HEK293 (cell line): ENCODE results near the gene MLH3.

Experiments
- BCL11A ChIP-seq: fragments of 450-650 bp; formaldehyde crosslinking; IDR thresholded peaks from 2 replicates; pipeline ENCODE4 v1.5.1; 2016; ENCODE audit warnings: low read depth, missing biosample characterization, missing genetic modification characterization
- CTCF ChIP-seq: fragments of 450-650 bp; formaldehyde crosslinking; IDR thresholded peaks from 2 replicates; pipeline ENCODE4 v1.5.1; 2016; ENCODE audit warnings: missing biosample characterization, missing genetic modification characterization
- PRDM10 ChIP-seq: fragments of 450-650 bp; formaldehyde crosslinking; IDR thresholded peaks from 2 replicates; pipeline ENCODE4 v1.5.1; 2016; ENCODE audit warnings: missing biosample characterization, missing genetic modification characterization
- REST ChIP-seq: fragments of 450-650 bp; formaldehyde crosslinking; IDR thresholded peaks from 2 replicates; pipeline ENCODE4 v1.5.1; 2016; ENCODE audit warnings: missing biosample characterization, missing genetic modification characterization
- TCF7L2 ChIP-seq: IDR thresholded peaks from 2 replicates; pipeline ENCODE4 v1.6.1; 2011; ENCODE audit warnings: low read depth, mild to moderate bottlenecking, inconsistent platforms, low read length, moderate library complexity, borderline replicate concordance
- ZBTB6 ChIP-seq: fragments of 450-650 bp; formaldehyde crosslinking; IDR thresholded peaks from 2 replicates; pipeline ENCODE4 v1.5.1; 2017; ENCODE audit warnings: missing biosample characterization, missing genetic modification characterization
- ZNF133 ChIP-seq: fragments of 450-650 bp; formaldehyde crosslinking; IDR thresholded peaks from 2 replicates; pipeline ENCODE4 v1.5.1; 2016; ENCODE audit warnings: missing biosample characterization, missing genetic modification characterization
- ZNF274 ChIP-seq, 2 experiments: fragments of 200-500 bp in 1 of 2; fragments of 450-650 bp in 1 of 2; sonication (Bioruptor generic) in 1 of 2; formaldehyde crosslinking in 1 of 2; IDR thresholded peaks; 2 replicates each; pipeline versions ENCODE4 v1.5.1 to v1.6.1; 2014 to 2016; ENCODE audit warnings: borderline replicate concordance in 1 of 2, inconsistent platforms in 1 of 2, low read length in 1 of 2, missing biosample characterization in 1 of 2, missing genetic modification characterization in 1 of 2
- ZNF513 ChIP-seq: fragments of 450-650 bp; IDR thresholded peaks from 2 replicates; pipeline ENCODE4 v1.5.1; 2018; ENCODE audit warnings: missing biosample characterization, missing genetic modification characterization
- ZNF639 ChIP-seq: fragments of 450-650 bp; formaldehyde crosslinking; IDR thresholded peaks from 2 replicates; pipeline ENCODE4 v1.5.1; 2016; ENCODE audit warnings: missing biosample characterization, missing genetic modification characterization
- ZNF654 ChIP-seq: fragments of 450-650 bp; formaldehyde crosslinking; IDR thresholded peaks from 2 replicates; pipeline ENCODE4 v1.5.1; 2016; ENCODE audit warnings: low read depth, missing biosample characterization, missing genetic modification characterization
- ZNF664 ChIP-seq: fragments of 450-650 bp; formaldehyde crosslinking; IDR thresholded peaks from 2 replicates; pipeline ENCODE4 v1.5.1; 2016; ENCODE audit warnings: missing biosample characterization, missing genetic modification characterization
- ZNF791 ChIP-seq: fragments of 450-650 bp; formaldehyde crosslinking; IDR thresholded peaks from 2 replicates; pipeline ENCODE4 v1.5.1; 2016; ENCODE audit warnings: missing biosample characterization, missing genetic modification characterization
- ZSCAN5A ChIP-seq: fragments of 450-650 bp; formaldehyde crosslinking; IDR thresholded peaks from 2 replicates; pipeline ENCODE4 v1.5.1; 2016; ENCODE audit warnings: missing biosample characterization, missing genetic modification characterization

GRCh38 chr14:75030147-75030546 lies 21.1 kb downstream of the MLH3 start:
- TF ChIP-seq CTCF (tag by site-specific recombination) (no peak), TCF7L2 (no peak), ZNF654 (tag by site-specific recombination) (no peak), ZNF513 (tag by site-specific recombination) (no peak), ZSCAN5A (no peak), ZNF664 (no peak), ZNF791 (tag by site-specific recombination) (no peak), BCL11A (tag by site-specific recombination) (no peak), ZNF639 (no peak), ZBTB6 (tag by site-specific recombination) (no peak), ZNF274 (IDR thresholded peaks at IDR 0.05; ENCODE audit: low read length) (no peak), ZNF274 (tag by site-specific recombination; IDR thresholded peaks at IDR 0.05; ENCODE audit: borderline replicate concordance) (no peak), PRDM10 (tag by site-specific recombination) (no peak), ZNF133 (tag by site-specific recombination) (no peak), REST (tag by site-specific recombination) (no peak)
